ENCODE measurements around the gene INAVA.

- TF ChIP-seq NFIC (IDR thresholded peaks at IDR 0.05) (no peak), RAD21 (IDR thresholded peaks at IDR 0.05; ENCODE audit: low read depth) (no peak), TAF1 (IDR thresholded peaks at IDR 0.05; ENCODE audit: low read depth) (no peak), FOXM1 (IDR thresholded peaks at IDR 0.05; ENCODE audit: borderline replicate concordance, low read depth) (no peak)
These were observed 24.7 kb downstream of the INAVA start for GRCh38 chr1:200919386-200919785.
